HG03457 (cell line): ENCODE results near the gene ZNF768.
"Not testable (repeated sequence)": the region's sequence is repeated elsewhere in the genome, so short reads cannot be mapped to it uniquely, and the experiment has no call there.

Source experiments
- ATAC-seq: cut with Tn5 transposase; IDR thresholded peaks from one replicate; pipeline ENCODE4 v1.9.1; 2021; ENCODE audit warnings: moderate number of reproducible peaks; ENCODE audit not compliant: unreplicated experiment

Gene ZNF768

DNA sequence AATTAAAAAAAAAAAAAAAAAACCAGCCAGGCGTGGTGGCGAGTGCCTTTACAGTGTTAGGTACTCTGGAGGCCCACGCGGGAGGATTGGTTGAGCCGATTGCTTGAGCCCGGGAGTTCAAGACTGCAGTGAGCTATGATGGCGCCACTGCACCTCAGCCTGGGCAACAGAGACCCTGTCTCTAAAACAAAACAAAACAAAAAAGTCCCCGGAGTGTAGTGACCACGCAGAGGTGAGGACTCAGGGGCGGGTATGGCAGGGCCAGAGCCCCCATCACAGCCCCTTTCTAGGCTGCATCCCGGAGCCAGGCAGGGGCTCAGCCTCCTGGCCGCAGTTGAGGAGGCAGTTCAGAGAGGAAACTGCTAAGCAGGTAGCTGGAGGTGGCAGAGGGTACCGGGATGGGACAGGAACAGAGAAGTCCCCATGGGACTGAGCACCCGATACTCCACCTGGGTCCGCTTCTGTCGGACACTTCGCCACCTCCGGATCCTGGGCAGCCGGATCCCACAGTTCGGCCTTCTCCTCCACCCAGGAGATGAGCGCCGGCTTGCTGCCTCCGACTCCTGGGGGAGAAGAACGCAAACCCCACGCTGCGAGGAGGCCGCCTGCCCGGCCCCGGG is 7.5 kb upstream of the ZNF768 start:
- ATAC-seq, result peak; percentile 9

DNA sequence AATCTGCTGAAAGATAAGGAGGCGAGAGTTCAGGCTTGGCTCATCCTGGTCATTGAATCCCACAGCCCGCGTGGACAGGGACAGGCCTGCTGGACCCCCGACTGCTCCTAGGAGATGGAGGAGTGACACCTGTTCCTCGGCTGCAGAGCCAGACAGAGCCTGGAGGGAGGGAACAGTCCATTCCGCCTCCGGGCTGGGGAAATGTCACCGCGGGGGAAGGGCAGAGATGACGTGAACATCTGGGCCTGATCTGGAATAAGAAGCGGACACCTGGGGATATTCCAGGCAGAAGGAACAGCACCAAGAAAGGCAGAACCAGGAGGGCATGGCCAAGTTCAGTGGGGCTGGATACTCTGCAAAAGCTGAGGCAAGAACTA is 6.8 kb upstream of the ZNF768 start:
- ATAC-seq, result no peak

DNA sequence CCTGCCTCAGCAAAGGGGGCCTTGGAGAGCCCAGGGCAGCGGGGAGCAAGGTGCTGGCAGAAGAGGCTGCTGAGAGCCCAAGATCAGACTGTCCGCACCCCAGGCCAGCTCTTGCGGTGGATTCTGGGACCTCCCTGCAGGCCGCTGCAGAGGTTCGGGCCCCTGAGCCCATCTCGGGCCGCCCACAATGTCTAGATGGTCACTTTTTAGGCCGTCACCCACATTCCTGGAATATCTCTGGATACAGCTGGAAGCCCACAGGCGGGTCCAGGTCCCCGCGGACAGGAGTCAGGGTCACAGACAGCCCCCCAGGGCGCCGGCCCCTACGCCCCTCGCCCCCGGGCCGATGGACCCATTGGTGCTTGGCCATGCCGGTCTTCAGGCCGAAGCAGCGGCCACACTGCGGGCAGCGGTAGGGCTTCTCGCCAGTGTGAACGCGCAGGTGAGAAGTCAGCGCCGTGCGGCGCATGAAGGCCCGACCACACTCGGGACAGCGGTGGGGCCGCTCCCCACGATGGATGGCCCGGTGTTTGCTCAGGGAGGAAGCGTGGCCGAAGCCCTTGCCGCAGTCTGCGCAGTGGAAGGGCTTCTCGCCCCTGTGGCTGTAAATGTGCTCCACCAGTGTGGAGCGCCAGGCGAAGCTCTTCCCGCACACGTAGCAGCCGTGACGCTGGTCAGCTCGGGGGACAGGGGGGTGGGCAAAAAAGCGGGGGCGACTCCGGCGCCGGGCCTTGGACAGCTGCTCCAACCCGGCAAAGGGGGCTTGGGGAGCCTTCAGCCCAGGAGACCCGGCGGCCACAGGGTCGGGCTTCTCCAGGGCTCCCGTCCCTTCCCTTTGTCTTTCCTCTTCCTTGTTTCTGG is 6.1 kb upstream of the ZNF768 start:
- ATAC-seq, result no peak

DNA sequence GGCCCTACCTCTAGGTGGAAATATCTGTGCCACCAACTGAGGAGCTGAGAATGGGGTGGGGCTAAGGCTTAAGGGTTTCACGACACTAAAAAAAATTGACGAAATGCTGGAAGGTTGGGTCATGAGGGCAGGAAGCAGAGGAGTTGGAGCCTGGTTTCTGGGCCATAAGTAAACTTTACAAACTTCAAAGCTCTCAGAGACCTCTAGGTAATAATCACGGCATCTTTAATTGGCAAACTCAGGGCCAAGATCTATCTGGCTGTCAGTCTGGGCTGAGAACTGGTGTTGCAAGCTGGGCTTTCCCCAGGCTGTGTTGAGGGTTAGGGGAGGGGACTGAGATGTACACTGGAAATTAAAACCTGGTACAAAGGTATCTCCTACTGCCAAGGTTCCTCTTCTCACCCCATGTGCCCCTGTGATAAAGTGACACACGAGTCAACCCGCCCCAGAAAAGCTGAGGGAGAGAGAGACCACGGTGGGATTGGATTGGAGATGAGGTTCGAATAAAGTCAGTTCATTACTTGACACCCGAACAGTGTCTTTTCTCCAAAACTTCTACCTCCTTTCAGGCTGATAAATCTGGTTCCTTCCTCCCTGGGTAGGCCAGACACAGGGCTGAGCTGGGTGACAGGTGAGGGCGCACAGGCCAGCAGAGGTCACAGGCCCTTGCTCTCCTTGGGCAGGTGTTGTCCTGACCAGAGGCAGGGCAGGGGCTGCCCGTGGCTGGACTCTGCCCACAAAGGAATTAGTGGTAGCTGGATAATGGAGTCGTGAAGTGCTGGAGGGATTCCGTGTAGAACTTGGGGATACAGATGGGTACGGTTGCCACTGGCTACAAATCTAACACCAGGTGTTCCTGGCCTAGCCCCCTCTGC is 4.0 kb upstream of the ZNF768 start:
- ATAC-seq, result no peak

DNA sequence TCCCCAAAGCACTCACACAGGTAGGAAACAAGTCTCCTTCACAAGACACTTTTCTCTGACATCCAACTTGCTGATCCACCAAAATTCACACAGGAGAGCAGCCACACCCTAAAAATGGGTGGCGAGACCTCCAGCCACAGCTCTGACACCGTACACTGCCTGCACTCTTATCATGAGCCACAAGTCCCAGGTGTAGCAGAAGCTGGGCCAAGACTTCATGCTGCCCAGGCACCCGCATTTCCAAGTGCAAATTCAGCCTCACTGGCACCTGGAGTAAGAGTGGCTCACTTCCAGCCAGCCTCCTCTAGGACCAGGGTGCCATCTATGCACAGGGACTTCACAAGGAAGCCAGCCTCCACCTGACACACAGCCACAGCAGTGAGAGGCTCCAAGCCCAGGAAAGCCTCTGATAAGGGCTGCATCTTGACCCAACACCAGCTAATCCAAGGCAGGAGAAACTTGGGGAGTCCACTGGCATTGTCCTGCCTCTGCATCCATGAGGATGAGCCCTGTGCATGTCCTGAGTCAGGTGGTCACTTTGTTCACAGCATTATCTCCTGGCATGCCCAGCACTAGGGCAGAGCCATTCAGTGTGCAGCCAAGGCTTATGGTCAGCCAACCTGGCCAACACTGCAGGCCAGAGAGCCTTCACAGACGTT is 2.6 kb upstream of the ZNF768 start:
- no peak for ATAC-seq

DNA sequence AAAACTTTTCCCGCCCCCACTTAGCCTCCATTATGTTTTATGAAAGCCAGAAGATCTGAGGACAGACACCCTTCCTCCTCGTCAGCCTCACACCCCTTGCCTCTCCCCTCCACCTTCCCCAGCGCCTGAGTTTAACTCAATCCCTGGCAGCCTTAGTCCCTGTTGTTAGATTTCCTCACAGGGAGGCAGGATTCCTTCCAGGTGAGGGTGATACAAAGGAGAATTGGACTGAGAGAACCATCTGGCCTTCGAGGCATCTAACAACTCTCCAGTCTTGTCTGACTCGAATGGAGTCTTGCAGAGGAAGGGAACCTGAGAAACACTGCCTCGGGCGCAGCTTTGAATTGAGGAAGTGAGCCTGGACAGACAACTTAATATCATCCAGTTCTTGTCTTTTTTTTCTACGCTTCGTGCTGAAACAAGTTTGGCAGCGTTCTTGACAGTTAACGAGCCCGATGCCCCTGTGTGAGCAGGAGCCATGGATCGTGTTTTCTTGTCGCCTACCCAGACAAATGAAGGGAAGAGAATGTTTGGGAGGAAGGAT is 1.3 kb upstream of the ZNF768 start:
- ATAC-seq, result no peak

DNA sequence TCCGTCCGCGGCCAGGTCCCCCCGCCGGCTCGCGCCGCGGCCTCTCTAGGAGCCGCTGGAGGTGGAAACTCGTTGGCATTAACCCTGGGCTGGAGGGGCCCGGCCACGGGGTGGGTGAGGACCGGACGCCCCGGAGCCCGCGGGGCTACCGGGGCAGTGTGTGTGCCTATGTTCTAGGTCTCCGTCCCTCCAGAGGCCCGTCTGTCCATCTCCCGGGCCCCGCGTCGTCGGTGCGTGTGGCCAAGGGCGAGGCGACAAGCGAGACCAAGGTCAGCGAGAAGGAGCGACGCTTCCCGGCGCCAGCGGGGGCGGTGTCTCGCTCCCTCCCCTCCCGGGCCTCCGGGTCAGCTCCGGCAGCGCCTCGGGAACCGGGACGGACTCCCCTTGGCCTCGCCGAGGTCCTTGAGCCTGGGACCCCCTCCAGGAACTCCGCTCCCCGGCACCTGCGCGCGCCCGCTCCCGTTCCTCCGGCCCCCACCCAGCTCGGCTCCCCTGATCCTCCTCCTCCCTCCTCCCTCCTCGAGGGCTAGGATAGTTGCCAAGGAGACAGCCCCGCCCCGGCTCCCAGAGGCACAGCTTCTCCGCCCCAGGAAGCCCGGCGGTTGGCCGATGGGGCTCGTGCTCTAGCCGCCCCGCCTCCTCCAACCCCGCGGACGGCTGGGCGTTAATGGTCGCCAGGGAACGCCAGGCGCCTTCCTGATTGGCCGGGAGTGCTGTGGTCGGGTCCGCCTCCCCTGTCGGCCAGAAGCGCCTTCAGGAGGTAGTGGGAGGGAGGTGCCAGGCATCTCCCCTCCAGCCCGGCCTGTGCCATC is 663 bp upstream of the ZNF768 start:
- peak; percentile 64 for ATAC-seq

DNA sequence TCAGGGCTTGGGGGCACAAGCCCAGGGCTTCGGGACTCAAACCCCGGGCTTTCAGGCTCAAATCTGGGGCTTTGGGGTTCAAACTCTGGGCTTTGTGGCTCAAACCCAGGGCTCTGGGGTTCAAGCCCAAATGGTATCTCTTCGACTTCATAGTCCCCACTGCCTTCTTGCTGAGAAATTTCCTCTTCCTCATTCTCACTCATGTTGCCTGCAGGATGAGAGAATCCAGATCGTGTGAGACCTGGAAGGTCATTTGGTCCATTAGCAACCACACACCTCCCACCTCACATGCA is 576 bp downstream of the ZNF768 start:
- no peak for ATAC-seq

DNA sequence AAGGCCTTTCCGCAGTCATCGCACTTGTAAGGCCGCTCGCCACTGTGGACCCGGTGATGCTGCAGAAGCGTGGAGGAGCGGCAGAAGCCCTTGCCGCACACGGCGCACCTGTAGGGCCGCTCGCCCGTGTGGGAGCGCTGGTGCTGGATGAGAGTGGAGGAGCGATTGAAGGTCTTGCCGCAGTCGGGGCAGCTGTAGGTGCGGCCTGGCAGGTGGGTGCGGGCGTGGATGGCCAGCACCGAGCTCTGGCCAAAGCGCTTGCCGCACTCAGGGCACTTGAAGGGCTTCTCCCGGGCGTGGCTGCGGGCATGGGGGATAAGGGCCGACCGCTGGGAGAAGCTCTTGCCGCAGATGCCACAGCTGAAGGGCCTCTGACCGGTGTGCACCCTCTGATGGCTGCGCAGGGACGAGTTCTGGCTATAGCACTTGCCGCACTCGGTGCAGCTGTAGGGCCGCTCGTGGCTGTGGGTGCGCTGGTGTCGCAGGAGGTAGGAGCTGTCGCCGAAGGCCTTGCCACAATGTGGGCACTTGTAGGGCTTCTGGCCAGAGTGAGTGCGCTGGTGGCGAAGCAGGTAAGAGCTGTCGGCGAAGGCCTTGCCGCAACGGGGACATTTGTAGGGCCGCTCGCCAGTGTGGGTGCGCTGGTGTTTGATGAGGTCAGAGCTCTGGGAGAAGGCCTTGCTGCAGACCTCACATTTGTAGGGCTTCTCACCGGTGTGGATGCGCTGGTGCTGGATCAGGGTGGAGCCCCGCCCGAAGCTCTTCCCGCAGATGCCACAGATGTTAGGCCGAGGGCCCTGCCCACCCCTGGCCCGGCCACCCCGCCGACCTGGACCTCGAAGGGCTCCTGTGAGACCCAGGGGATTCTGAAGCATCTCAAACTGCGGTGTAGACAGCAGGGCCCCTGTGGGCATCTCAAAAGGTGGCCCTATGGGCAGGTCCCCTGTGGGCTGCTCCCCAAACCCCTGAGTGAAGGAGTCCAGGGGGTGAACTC is 1.5 kb downstream of the ZNF768 start:
- no peak for ATAC-seq

DNA sequence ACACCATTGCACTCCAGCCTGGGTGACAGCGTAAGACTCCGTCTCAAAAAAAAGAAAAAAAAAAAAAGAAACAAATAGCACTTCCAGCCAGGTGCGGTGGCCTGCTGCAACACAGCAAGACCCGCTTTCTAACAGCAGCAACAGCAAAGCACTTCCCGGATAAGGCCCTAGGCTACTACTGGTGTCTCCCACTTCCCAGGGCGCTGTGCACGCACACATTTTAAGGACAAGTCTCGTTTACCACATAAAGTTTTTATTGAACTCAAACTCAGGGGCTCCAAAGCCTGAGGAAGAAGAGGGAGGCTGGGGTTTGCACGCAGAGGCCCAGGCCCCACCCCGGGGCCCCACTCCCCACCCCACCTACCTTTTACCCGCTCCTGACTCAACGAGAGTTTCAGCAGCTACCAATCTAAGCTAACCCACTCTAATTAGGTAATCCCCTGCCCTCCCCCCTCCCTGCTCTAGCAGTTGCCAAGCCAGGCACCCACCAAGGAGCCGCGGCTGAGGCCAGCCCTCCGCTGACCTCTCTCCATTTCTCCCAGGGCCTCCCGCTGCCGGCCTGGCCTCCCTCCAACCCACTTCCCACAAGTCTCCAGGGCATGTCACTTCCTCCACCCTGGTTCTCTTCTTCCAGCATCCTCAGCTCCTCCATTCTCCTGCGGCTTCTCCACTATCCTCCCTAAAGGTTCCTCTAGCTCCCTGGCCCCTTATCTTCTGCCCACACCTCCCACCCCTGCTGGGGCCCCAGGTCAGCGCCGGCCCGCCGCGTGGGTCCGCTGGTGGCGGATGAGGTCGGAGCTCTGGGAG is 2.4 kb downstream of the ZNF768 start:
- ATAC-seq, result no peak

DNA sequence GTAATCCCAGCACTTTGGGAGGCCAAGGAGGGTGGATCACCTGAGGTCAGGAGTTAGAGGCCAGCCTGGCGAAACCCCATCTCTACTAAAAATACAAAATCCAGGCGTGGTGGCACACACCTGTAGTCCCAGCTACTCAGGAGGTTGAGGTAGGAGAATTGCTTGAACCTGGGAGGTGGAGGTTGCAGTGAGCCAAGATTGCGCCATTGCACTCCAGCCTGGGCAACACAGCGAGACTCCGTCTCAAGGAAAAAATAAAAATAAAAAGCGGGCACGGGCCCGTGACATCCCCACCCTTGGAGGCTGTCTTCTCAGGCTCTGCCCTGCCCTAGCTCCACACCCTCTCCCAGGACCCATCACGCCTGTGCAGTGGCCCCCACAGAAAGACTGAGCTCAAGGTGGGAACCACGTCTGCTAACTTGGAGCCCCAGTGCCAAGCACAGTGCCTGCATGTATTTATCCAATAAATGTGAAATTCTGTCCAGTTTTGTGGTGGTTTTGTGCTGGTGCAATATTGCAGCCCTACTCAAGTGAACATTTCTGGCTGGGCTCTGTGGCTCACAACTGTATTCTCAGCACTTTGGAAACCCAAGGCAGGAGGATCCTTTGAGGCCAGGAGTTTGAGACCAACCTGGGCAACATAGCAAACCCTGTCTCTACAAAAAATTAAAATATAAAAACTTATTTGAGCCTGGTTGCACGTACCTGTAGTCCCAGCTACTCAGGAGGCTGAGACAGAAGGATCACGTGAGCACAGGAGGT is 3.5 kb downstream of the ZNF768 start:
- not testable (repeated sequence) for ATAC-seq

DNA sequence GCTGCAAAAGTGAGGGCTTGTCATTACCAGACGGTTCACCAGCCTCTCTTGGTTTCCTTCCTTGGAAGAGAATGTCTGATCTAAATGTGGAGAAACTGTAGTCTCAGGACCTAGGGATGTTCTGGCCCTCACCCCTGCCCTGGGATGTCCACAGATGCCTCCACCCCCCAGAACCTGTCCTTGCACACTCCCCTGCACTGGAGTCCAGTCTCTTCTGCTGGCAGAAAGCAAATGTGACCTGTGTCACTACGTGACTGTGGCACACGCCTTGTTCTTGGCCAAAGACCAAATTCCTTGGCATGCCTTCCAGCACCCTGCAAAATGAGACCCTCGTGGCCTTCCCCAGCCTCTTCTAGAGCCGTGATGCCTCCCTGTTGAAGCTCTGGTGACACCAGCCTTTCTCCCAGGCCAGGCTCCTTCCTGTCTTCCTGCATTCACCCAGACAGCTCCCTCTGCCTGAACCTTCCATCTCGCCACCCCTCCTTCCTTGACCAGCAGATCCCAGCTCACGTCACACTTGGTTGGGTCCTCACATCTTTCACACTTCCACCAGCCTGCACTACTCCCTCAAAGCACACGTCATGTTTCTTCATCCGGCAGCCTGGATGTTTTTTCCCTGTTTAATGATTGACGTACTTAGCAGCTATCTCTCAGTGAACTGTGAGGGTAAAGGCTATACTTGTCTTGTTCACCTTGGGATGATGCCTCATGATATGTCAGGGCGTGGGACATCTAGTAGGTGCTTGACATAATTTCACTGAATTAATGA is 4.3 kb downstream of the ZNF768 start:
- ATAC-seq, result no peak

DNA sequence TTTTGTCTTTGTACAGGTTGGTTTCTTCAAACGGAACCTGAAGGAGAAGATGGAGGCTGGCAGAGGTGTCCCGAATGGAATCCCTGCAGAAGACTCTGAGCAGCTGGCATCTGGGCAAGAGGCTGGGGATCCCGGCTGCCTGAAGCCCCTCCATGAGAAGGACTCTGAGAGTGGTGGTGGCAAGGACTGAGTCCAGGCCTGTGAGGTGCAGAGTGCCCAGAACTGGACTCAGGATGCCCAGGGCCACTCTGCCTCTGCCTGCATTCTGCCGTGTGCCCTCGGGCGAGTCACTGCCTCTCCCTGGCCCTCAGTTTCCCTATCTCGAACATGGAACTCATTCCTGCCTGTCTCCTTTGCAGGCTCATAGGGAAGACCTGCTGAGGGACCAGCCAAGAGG is 4.9 kb downstream of the ZNF768 start:
- ATAC-seq, result no peak

DNA sequence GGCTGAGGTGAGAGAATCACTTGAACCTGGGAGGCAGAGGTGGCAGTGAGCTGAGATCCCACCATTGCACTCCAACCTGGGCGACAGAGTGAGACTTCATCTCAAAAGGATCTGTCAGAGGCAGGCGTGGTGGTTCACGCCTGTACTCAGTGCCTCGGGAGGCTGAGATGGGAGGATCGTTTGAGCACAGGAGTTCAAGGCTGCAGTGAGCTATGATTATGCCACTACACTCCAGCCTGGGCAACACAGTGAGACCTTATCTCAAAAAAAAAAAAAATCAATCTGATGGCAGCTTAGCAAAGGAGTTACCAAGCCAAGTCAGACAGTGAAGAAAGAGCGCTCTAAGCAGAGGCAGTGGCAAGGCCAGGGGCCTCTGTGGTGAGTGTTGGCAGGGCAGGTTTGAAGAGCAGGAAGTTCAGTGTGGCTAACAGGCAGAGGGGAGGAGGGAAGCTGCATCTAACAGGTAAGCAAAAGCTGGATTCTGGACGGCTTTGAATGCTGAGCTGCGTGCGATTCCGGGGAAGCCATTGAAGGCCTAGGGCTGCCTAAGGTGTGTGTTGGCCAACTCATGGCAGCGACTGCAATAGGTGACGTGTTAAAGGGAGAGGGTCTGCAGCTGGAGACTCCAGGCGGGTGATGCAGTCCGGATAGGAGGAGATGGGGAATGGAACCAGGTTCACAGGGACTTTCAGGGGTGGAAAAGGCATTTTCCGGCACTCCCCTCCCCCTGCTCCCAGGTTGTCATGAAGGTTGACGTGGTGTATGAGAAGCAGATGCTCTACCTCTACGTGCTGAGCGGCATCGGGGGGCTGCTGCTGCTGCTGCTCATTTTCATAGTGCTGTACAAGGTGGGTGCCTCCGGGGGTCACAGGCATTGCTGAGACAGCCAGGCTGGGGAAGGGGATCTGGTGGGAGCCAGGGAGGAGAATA is 7.0 kb downstream of the ZNF768 start:
- ATAC-seq, result no peak

DNA sequence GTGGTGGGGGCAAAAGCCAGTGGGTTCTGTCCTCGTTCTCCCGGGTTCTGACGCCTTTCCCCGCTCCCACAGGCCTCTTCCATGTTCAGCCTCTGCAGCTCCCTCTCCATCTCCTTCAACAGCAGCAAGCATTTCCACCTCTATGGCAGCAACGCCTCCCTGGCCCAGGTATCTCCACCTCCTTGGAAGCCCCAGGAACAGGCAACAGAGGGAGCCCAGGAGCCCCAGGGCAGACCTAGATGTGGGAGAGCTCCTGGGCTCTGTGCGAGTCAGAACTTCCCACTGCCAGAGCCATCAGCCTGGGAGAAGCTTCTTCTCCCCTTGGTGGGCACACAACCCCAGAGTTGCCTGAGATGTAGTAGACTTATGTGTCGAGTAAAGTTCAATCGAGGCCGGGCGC is 7.8 kb downstream of the ZNF768 start:
- no peak for ATAC-seq

DNA sequence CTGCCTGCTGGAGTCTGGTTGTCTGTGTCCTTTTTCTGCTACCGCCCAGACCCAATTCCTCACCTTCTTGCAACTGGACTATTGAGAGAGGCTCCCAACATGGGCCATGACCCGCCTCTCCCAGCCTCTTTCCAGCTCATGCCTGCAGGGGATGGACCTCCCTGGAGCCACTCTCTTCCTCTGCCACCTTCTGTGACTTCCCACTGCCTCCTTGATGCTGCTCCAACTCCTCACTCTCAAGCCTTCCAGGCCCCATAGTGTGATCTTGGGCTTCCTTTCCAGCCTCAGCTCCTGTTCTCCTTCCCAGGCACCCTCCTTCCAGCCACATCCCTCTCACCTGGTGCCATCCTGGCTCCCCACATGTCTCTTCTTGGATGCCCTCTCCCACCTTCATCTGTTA is 11.1 kb downstream of the ZNF768 start:
- ATAC-seq, result no peak
